Vagina (tissue), 2 donors: ENCODE results near the gene OPHN1. TPM values are rescaled to one million over a fixed set of nuclear protein-coding genes. Genes with fewer than 3 reads are reported as not detected.

ENCODE experiments used
- DNase-seq, 2 donors: peaks; one replicate each; pipeline ENCODE4 v3.0.0-alpha.2; 2017; ENCODE audit errors: extremely low spot score in 2 of 2
- H3K27ac ChIP-seq: fragments of 200-600 bp; sonication (generic); one replicate; pipeline ENCODE4 v1.5.1; 2019
- H3K27me3 ChIP-seq: fragments of 200-600 bp; sonication (generic); one replicate; pipeline ENCODE4 v1.5.1; 2019
- H3K36me3 ChIP-seq, 2 donors: fragments of 200-600 bp; sonication (generic); one replicate each; pipeline ENCODE4 v1.5.1; 2017 to 2019
- H3K4me1 ChIP-seq: fragments of 200-600 bp; sonication (generic); one replicate; pipeline ENCODE4 v1.5.1; 2019
- H3K4me3 ChIP-seq, 2 donors: fragments of 200-600 bp; sonication (generic); 1 replicate in 1 of 2; 2 replicates in 1 of 2; pipeline ENCODE4 v1.5.1; 2016 to 2019
- H3K9me3 ChIP-seq: fragments of 200-600 bp; sonication (generic); one replicate; pipeline ENCODE4 v1.5.1; 2019
- CTCF ChIP-seq, 3 experiments: fragments of 450-650 bp in 2 of 3; fragments of 200-600 bp in 1 of 3; sonication (generic) in 1 of 3; IDR thresholded peaks; one replicate each; pipeline ENCODE4 v1.5.1; 2017 to 2019; ENCODE audit warnings: antibody characterized with exemption in 3 of 3, mild to moderate bottlenecking in 2 of 3, moderate library complexity in 2 of 3
- POLR2A ChIP-seq, 2 donors: fragments of 450-650 bp; IDR thresholded peaks; one replicate each; pipeline ENCODE4 v1.6.1; 2017; ENCODE audit warnings: antibody characterized with exemption in 2 of 2, mild to moderate bottlenecking in 2 of 2, moderate library complexity in 2 of 2
- POLR2AphosphoS5 ChIP-seq, 2 donors: sonication (generic); formaldehyde crosslinking; IDR thresholded peaks; one replicate each; pipeline ENCODE4 v1.9.0; 2017; ENCODE audit warnings: antibody characterized with exemption in 2 of 2, mild to moderate bottlenecking in 2 of 2, low read depth in 1 of 2; ENCODE audit not compliant: insufficient read depth in 1 of 2
- intact Hi-C: fragments of 100-400 bp; cut with DNase I; formaldehyde crosslinking; loops from one replicate; pipeline ENCODE4 v1.15.1; 2023
- total RNA-seq: library from RNA; depleted of rRNA; stranded (reverse); fragments of >200 nt; gene quantifications from one replicate; pipeline ENCODE4 v1.2.3, GENCODE V29; 2016

The OPHN1 gene
- total RNA-seq, 1 donor from 2014 or later = 11.5 TPM

GRCh38 chrX:68177542-68177941, 255.8 kb downstream of the OPHN1 start:
- H3K4me3 ChIP-seq = no peak overlapping the region
- no peaks in the 10 kb centered on the region for H3K4me1 ChIP-seq
- TF ChIP-seq POLR2A (IDR thresholded peaks at IDR 0.05) = no peak
- TF ChIP-seq CTCF (IDR thresholded peaks at IDR 0.05) = no peak
- no peak for TF ChIP-seq POLR2AphosphoS5 (IDR thresholded peaks at IDR 0.05; ENCODE audit: insufficient read depth in 1 of 2, low read depth in 1 of 2)
- no peak for DNase-seq
- no peaks in the 10 kb centered on the region for H3K36me3 ChIP-seq
- intact Hi-C loops = no loop called here
- no peaks in the 10 kb centered on the region for H3K9me3 ChIP-seq
- H3K27ac ChIP-seq = no peak overlapping the region
- H3K27me3 ChIP-seq = no peaks in the 10 kb centered on the region

DNA sequence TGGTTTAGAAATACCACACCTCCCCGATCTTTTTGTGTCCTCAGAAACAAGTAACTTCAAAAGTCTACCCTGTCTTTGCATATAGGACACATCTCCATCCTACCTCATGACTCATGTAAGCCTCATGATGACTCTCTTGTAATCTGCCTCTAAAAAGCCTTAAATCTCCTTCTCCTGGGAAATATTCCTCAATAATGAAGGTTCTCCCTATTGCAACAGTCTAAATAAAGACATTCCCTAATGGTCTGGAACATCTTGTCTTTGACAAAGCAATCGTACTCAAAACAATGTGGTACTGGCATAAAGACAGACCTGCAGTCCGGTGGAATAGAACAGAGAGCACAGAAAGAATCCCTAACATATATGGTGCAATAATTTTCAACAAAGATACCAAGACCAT, 257.7 kb downstream of the OPHN1 start:
- H3K36me3 ChIP-seq = no peaks in the 10 kb centered on the region
- no peak for DNase-seq
- TF ChIP-seq CTCF (IDR thresholded peaks at IDR 0.05) (no peak), POLR2A (IDR thresholded peaks at IDR 0.05) (no peak)
- intact Hi-C loops = no loop called here
- H3K27ac ChIP-seq = no peak overlapping the region
- no peak overlapping the region for H3K4me3 ChIP-seq
- H3K4me1 ChIP-seq = no peaks in the 10 kb centered on the region
- no peaks in the 10 kb centered on the region for H3K9me3 ChIP-seq
- no peaks in the 10 kb centered on the region for H3K27me3 ChIP-seq

GRCh38 chrX:68163441-68163840, 269.9 kb downstream of the OPHN1 start:
- intact Hi-C loops = no loop called here
- no peaks in the 10 kb centered on the region for H3K27me3 ChIP-seq
- H3K4me1 ChIP-seq = no peaks in the 10 kb centered on the region
- H3K36me3 ChIP-seq = no peaks in the 10 kb centered on the region
- H3K4me3 ChIP-seq = no peak overlapping the region
- no peaks in the 10 kb centered on the region for H3K9me3 ChIP-seq
- no peak overlapping the region for H3K27ac ChIP-seq
- no peak for DNase-seq
- TF ChIP-seq CTCF (IDR thresholded peaks at IDR 0.05) (no peak), POLR2AphosphoS5 (IDR thresholded peaks at IDR 0.05; ENCODE audit: insufficient read depth in 1 of 2, low read depth in 1 of 2) (no peak), POLR2A (IDR thresholded peaks at IDR 0.05) (no peak)

DNA sequence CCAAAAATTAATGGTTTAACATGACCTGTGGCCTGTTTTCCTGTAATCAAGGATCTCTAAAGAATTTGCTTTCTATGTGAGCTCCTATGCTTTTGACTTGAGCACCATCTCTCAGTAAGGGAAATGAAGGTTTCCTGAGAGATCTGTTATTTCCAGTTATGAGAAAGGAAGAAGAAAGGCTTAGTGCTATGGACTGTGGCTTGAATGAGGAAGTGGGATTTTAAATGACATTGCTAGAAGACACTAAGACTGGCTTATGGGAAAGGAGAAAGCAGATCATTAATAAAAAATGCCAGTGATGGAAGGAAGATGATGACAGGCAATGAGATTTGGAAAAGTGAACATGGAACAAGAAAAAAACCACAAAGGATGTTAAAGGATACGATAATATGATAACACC, 285.4 kb downstream of the OPHN1 start:
- intact Hi-C loops = no loop called here
- Histone ChIP-seq H3K27ac (no peak overlapping the region), H3K4me1 (no peaks in the 10 kb centered on the region), H3K4me3 (no peak overlapping the region), H3K36me3 (no peaks in the 10 kb centered on the region), H3K9me3 (no peaks in the 10 kb centered on the region), H3K27me3 (no peaks in the 10 kb centered on the region)
- TF ChIP-seq POLR2A (IDR thresholded peaks at IDR 0.05) = no peak
- TF ChIP-seq POLR2AphosphoS5 (IDR thresholded peaks at IDR 0.05; ENCODE audit: insufficient read depth in 1 of 2, low read depth in 1 of 2) = no peak
- TF ChIP-seq CTCF (IDR thresholded peaks at IDR 0.05) = no peak
- DNase-seq = no peak

GRCh38 chrX:68146054-68146453, 287.2 kb downstream of the OPHN1 start:
- peak in 1 of 3 experiments; percentile 23 for TF ChIP-seq CTCF (IDR thresholded peaks at IDR 0.05)
- TF ChIP-seq POLR2AphosphoS5 (IDR thresholded peaks at IDR 0.05; ENCODE audit: insufficient read depth in 1 of 2, low read depth in 1 of 2) = no peak
- Histone ChIP-seq H3K36me3 (no peaks in the 10 kb centered on the region), H3K4me3 (no peak overlapping the region), H3K27ac (no peak overlapping the region), H3K27me3 (no peaks in the 10 kb centered on the region), H3K4me1 (no peaks in the 10 kb centered on the region), H3K9me3 (no peaks in the 10 kb centered on the region)
- intact Hi-C loops = no loop called here
- no peak for DNase-seq
